SK-N-MC (cell line): Measurements from ENCODE around the gene DLX2.

Source experiments
- EZH2 ChIP-seq: fragments of 200-600 bp; sonication (generic); IDR thresholded peaks from one replicate; pipeline ENCODE4 v1.6.1; 2017; ENCODE audit warnings: antibody characterized with exemption
- FOXP2 ChIP-seq: optimal IDR thresholded peaks from 2 replicates; pipeline ENCODE3; 2011; ENCODE audit warnings: mild to moderate bottlenecking, moderate library complexity; ENCODE audit not compliant: insufficient read depth; ENCODE audit errors: extremely low read length, control extremely low read depth
- POLR2AphosphoS5 ChIP-seq: IDR thresholded peaks from 2 replicates; pipeline ENCODE4 v1.6.1; 2012; ENCODE audit warnings: mild to moderate bottlenecking, low read depth, low read length, borderline replicate concordance

GRCh38 chr2:172093416-172094293, 9.0 kb downstream of the DLX2 start:
- TF ChIP-seq POLR2AphosphoS5: peak; percentile 14; the same call in 1 of the 2 replicates
- TF ChIP-seq EZH2: no peak
- TF ChIP-seq FOXP2: no peak
